Lung microvascular endothelial cell (primary cell): ENCODE results near the gene KRTAP10-9. TPM values are rescaled to one million over a fixed set of nuclear protein-coding genes. Genes with fewer than 3 reads are reported as not detected.
"Not testable (repeated sequence)": the region's sequence is repeated elsewhere in the genome, so short reads cannot be mapped to it uniquely, and the experiment has no call there.

Experiments used
- DNase-seq, 2 donors: peaks; one replicate each; pipeline versions ENCODE4 v3.0.0 to v3.0.0-alpha.2; 2010; ENCODE audit warnings: low read depth in 2 of 2
- total RNA-seq: library from RNA; depleted of rRNA; stranded (reverse); fragments of >200 nt; gene quantifications from 2 replicates; pipeline ENCODE4 v1.2.1, GENCODE V29; 2014

KRTAP10-9 gene
- total RNA-seq, 1 donor from 2014 or later: not detected

DNA sequence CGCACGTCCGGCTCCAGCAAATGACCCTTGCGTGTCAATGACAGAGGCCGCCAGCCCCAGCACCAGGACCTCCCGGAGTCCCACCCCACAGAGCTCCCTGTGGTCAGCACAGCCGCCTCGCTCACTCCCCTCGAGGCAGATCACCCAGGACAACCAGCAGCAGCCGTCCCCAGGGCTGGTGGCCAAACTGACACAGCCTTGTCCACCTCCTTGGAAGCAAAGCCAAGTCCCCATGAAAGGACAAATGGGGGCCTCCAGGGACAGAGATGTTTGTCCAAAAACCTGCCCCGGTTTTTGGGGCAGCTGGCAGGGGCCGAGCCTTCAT, 12.4 kb downstream of the KRTAP10-9 start:
- no peak for DNase-seq

DNA sequence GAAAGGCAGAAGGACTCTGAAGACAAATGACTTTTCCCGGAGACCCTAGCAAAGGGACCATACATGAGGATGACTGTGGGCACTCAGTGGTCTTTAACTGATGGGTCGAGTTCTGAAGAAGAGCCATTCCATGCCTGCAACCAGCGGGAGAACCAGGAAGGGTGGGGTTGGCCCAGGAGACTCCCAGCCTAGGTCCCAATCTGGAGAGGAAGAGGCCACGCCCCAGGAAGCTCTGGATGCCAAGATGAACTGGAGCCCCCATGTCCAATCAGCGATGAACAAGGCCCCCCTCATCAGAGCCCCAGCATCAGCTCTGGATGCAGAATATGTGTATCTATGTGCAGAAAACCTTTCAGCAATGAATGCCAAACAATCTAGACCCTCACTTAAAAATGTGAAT, 13.9 kb downstream of the KRTAP10-9 start:
- DNase-seq: no peak

DNA sequence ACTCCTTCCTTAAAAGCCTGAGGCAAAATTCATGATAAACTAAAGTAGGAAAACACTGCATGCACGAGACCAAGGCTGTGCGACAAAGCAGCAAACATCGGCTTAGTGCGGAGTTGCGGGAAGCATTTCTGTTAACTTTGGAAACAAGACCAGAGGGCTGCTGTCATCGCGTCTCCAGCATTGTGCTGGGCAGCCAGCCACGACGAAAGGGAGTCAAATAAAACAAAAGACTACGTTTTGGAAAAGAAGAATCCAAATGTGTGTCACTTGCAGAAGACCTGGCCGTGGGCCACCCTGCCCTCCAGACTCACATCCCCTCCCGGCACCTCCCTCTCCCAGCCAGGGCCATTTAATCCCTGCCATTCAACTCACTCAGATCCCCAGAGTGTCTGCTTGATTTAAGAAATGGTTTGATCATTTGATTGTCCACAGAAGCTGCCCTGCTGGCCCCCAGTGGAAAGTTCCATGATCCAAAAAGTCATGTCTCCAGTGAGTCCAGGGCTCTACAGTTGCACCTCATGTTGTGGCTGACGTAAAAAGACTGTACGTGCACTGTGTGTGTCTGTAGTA, 16.9 kb downstream of the KRTAP10-9 start:
- DNase-seq: peak in 1 of 2 donors; percentile 29

DNA sequence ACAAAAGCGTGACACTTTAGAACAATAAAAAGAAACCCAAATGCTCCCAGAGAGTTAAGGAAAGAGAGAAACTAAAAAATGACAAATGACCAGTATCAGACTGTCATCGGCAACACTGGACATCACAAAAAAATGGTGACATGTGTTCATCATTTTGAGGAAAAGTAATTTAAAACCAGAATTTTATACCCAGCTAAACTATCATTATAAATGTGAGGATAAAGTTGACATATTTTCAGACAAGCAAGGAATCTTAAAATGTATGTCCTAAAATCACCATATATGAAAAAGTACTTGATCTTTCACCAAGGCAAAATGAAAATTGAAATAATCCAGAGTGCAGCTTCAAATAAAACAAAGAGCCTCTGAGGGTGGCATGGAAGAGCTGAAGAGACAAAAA, 18.0 kb downstream of the KRTAP10-9 start:
- no peak for DNase-seq

DNA sequence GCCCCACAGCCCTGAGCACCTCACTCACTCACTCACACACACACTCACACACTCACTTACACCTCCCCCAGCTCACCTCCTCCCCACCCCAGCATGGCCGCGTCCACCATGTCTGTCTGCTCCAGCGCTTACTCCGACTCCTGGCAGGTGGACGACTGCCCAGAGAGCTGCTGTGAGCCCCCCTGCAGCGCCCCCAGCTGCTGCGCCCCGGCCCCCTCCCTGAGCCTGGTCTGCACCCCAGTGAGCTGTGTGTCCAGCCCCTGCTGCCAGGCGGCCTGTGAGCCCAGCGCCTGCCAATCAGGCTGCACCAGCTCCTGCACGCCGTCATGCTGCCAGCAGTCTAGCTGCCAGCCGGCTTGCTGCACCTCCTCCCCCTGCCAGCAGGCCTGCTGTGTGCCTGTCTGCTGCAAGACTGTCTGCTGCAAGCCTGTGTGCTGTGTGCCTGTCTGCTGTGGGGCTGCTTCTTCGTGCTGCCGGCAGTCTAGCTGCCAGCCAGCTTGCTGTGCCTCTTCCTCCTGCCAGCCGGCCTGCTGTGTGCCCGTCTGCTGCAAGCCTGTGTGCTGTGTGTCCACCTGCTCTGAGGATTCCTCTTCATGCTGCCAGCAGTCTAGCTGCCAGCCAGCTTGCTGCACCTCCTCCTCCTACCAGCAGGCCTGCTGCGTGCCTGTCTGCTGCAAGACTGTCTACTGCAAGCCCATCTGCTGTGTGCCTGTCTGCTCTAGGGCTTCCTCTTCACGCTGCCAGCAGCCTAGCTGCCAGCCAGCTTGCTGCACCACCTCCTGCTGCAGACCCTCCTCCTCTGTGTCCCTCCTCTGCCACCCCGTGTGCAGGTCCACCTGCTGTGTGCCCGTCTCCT, 19.7 kb downstream of the KRTAP10-9 start, which contains the start of gene KRTAP10-11:
Gene KRTAP10-11 (plus strand): TSS at position 49 of the 856 bp plus-strand sequence. CDS start 45 bp downstream, at position 94.
- DNase-seq: not testable (repeated sequence)

DNA sequence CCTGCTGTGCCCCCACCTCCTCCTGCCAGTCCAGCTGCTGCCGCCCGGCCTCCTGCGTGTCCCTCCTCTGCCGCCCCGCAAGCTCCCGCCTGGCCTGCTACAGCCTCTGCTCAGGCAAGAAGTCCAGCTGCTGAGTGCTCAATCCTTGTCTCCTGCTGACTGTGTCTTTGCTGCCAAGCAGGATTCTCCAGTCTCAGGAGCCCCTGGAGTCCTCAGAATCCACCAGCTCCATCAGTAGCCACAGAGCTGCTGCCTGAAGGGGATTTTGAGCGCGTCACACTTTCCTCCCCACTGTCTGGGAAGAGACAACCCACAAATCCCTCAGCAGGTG, 20.3 kb downstream of the KRTAP10-9 start:
- no peak for DNase-seq

DNA sequence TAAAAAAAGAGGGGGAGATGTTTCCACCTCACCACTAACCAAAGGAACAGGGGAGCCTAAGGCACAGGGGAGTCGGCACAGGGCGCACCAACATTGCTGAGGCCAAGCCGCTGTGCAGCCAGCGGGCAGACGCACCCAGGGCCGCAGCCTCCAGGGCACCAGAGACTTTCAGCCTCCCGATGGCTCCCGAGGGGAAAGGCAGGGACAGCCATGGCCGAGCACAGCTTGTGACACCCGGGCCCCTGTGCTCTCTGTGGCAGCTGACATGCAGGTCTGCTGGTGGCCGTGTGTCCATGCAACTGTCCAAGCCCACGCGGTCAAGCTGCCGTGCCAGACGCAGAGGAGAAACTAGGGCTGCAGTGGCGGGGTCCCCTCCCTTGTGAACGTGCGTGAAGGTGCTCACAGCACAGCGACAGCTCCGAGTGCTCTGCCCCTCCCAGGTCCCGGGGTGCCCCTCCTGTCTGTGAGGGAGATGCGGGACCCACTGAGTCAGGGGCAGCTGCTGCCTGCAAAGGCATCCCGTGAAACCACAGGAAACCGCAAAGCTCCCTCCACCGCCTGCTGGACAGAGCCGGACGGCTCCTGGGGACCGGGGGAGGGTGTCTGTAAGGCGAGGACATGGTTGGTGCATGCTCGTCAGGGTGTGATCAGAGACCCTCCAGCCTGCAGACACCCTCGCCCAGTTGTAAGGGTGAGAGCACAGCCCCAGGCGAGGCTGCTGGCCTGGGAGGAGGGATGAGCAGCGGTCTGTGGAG, 21.8 kb downstream of the KRTAP10-9 start:
- no peak for DNase-seq

DNA sequence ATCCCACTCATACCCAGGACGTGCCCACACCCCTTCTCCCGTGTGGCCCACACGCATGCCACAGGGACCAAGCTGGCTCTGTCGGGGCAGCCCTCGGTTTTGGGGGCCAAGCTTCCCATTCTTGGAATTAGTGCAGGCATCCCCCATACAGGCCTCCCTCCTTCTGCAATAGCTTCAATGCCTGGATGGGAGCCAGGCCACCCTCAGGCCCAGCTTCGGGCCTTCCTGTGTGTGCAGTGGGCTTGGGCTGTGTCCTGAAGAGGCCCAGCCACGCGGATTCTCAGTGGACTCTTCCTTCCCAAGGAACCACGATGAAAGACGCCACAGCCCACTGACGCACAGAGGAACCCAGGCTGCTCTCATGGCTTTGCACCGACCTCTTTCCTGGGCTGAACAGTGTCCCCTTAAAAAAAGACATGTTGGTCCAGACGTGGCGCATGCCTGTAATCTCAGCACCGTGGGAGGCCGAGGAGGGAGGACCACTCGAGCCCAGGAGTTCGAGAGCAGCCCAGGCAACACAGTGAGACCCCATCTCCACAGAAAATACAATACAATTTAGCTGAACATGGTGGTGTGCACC, 22.7 kb downstream of the KRTAP10-9 start:
- DNase-seq: no peak

DNA sequence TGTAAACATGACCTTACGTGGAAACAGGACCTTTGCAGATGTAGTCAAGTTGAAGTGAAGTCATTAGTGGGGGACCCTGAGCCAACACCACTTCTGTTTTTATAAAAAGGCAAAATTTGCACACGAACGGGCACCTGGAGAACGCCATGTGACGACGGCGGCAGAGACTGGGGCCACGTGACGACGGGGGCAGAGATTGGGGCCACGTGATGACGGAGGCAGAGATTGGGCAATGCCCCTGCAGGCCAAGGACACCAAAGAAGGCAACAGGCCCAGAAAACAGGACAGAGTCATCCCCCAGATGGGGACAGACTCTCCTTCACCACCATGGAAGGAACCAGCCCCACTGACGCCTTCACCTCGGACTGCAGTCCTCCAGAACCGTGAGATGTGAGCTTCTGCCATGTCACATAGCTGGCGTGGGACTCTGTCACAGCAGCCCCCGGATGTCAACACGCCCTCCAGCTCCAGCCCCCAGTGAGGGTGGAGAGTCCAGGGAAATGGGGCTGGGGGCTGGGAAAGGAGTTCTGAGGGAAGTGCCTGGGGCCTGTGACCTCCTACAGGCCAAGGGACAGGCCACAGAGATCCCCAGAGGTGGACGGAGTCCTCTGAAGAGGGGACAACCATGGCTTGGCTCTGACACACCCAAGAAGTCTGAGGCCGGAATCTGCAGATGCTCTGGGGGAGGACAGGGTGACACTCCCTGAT, 23.5 kb downstream of the KRTAP10-9 start:
- DNase-seq: no peak

DNA sequence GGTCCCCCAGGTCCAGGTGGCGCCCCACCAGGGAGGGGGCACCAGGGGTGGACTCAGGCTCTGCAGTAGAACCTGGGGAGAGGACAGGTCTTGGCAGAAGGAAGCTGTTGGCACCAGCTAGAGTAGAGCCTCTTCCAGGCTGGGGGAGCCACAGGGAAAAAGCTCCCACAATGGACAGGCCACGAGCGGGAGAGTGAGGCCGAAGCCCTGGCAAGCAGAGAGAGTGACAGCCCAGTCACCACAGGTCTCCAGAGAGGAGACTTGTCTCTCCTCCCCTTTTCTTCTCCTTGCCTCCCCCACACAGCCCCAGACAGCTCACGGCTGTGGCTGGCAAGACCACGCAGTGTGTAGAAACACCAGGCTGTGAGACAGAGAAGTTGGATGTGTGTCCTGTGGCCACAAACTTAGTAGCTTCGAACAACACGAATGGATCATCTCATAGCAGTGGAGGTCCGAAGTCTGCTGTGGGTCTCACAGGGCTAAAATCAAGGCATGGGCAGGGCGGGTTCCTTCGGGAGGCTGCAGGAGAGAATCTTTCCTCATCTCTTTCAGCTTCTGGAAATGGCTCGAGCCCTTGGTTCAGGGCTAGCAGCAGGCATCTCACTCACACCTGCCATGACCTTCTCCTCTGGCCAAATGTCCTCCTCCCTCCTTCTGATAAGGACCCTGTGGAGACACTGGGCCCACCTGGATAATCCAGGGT, 24.2 kb downstream of the KRTAP10-9 start:
- no peak for DNase-seq

DNA sequence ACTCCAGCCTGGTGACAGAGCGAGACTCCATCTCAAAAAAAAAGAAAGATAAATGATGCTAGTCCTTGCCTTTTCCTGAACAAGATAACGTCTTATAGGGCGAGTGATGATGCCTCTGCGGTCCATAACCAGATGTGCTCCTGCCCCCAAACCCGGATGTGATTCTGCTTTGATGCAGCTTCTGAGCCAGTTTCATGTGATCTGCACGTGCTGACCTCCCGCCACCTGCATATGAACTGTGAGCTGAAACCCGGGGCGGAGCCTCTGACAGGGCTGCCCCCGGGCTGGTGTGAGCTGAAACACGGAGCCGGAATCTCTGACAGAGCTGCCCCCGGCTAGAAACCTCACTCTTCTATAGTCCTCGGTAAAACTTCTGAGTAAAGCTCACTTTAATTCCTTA, 26.2 kb downstream of the KRTAP10-9 start:
- DNase-seq: no peak

DNA sequence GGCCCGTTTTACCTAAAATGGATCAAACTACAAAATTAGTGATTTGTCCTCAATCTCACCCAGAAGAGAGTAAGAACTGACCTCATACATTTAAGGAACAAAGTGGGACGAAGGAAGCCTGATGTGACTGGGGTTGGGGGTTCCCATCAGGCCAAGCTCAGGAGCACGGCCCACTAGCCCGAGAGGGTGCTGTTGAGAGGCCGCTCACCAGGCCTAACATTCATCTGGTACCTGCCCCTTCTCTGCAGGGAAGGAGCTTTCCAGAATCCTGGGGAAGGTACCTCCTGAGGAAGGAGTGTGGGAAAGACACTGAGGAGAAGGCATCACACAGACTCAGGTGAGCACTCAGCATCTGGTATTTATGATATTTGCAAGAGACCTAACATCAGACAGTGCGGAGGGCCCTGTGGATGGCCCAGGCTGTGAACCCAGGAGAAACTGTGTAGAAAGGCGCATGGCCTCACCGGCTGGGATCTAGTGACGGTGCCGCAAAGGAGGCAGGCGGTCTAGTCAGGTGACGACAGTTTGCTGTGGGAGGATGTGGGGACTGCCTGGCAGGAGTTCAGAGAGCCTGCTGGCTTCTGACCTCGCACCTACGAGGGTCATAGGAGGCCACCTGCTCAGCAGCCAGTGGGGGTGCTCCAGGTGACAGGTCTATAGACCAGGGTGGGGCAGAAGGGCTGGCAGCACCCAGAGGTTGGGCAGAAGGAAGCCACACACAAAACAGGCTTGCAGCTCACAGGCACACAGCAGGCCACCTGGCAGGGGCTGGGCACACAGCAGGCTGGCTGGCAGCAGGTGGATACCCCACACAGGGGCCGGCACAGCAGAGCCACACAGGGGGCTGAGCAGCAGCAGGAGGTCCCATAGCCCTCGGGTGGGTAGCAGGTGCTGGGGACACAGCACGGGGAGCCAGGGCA, 27.0 kb downstream of the KRTAP10-9 start:
- no peak for DNase-seq

DNA sequence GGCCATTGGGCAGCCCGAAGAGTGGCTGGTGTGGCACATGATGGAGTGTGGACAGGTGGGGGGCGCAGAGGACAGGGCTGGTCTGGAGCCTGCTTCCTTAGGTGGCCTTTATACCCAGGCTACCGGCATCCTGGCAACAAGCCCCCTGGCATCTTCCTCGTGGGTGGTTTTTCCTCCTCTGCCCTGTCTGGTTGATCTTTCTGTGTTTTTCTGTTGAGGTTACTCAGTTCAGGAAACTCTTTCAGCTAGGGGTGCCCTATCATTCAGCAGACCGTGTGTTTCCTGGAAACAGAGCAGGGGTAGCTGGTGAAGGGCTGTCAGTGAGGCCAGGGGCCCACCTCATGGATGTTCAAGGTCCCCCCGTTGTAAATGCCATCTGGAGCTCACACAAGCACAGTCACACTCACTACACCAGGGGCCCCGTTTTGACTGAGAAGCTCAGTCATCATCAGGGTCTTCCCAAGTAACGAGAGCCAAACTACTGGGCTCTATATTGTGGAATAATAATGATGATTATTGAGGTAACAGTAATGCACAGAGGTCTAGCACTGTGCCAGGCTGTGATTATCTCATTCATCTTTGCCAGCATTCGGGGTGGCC, 27.8 kb downstream of the KRTAP10-9 start, which contains the start of gene KRTAP12-4:
Gene KRTAP12-4 (minus strand): TSS at position 84 of the 600 bp plus-strand sequence. CDS start 45 bp downstream, at position 39.
- no peak for DNase-seq

DNA sequence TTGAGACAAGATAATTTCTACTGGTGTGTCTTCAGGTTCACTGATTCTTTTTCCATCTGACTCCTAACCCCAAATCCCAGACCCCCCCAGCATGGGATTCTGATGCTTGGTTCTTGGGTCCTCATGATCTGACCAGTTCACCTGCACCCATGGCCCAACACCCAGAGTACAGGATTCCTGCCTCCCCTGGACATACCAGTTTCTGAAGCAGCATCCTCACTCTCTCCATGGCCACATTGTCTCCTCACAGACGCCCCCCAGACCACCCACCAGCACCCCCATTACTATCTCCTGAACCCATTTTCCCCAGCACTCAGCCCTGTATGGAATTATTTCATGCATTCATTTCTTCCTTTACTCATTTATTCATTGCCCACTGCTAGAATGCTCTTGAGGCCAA, 30.0 kb downstream of the KRTAP10-9 start:
- no peak for DNase-seq

DNA sequence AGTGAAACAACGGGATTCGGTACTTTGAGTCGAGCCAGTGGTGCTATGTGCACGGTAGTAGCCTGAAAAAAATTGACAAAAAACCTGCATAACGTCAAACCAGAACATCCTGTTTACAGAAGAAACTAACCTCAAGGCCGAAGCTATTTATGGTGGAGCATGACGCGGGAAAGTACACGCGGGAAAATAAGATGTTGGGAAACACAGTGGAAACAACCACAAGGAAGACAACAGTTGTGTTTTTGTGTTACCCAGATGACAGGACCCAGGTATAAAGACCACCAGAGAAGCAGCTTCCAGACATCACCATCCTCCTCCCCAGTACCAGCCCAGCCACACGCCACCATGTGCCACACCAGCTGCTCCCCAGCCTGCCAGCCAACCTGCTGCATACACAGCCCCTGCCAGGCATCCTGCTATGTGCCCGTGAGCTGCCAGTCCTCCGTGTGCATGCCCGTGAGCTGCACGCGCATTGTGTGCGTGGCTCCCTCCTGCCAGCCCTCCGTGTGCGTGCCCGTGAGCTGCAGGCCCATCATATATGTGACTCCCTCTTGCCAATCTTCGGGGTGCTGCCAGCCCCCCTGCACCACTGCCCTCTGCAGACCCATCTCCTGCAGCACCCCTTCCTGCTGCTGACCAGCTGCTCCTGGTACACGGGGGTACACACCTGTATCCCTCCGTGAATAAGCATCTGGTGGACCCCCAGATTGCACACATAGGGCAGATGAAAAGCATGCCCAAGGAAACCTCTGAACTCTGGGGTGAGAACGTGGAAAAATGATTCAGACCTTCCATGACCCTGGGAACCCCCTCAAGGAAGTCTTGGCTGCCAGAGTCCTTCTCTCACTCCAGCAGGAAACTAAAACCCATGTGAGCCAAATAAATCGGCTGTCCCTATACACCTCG, 31.0 kb downstream of the KRTAP10-9 start, which contains the start of gene KRTAP12-3:
Gene KRTAP12-3 (plus strand): TSS at position 298 of the 906 bp plus-strand sequence. CDS start 48 bp downstream, at position 346.
- DNase-seq: peak in 1 of 2 donors; percentile 17

DNA sequence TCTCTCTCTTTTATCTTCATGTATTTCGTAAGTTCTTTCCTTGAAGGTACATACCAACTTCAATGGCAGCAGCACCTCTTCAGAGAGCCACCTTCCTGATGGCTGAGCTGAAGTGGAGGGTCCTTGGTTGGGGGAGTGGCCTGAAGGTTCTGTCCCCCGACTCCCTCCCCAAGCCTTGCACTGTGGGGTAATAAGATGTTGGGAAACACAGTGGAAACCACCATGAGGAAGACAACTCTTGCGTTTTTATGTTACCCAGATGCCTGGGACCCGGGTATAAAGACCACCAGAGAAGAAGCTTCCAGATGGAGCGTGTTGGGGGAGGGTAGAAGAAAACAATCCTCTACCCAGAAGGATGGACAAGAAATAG, 31.6 kb downstream of the KRTAP10-9 start:
- DNase-seq: no peak

DNA sequence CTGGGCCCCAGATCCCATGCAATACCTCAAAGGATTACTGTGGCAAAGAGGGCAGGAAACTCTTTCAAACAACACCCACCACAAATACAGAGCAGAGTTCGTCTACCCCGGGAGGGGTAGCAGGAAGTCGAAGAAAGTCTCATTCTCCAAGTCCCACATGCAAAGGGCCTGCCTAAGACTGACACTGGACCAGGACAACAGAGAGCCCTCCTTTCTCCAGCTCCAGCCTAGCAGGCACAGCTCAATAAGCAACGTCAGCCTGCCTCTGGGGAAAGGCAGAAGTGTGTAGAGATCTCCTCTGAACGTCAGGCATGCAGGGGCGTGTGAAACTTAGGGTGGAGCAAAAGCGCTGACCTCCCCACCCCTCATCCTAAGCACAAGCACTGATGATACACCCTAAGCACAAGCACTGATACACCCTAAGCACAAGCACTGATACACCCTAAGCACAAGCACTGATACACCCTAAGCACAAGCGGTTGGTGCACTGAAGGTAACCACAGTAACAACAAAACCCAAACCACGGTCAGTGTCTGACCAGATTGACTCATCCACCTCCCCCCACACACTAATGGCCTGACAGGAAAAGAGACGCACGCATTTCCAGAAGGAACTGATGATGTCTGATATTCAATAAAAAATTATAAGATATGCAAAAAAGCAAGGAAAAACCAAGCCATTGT, 32.2 kb downstream of the KRTAP10-9 start:
- DNase-seq: no peak
